ENCODE results near the gene VWDE. TPM values are rescaled to one million over a fixed set of nuclear protein-coding genes. Genes with fewer than 3 reads are reported as not detected.
"Not testable (repeated sequence)": the region's sequence is repeated elsewhere in the genome, so short reads cannot be mapped to it uniquely, and the experiment has no call there.

The VWDE gene
- total RNA-seq, 2 donors from 2014 or later: 11.8 to 12.1 TPM

DNA sequence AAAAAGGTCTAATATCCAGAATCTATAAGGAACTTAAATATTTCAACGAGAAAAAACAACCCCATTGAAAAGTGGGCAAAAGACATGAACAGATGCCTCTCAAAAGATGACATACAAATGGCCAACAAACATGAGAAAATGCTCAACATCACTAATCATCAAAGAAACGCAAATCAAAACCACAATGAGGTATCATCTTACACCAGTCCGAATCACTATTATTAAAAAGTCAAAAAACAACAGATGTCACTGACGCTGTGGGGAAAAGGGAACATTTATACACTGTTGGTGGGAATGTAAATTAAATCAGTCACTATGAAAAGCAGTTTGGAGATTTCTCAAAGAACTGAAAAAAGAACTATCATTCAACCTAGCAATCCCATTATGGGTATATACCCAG lies 6.0 kb downstream of the VWDE start:
- Histone ChIP-seq H3K9me3 (ENCODE audit: control insufficient read depth, low read length) (peaks cover 8% of the 10 kb centered on the region), H3K4me1 (ENCODE audit: control insufficient read depth, insufficient read depth, low read length) (no peaks in the 10 kb centered on the region), H3K9ac (ENCODE audit: extremely low read depth, low read length, poor library complexity, severe bottlenecking) (no peak overlapping the region), H3K36me3 (ENCODE audit: control insufficient read depth, insufficient read depth, low read length) (no peaks in the 10 kb centered on the region), H3K27ac (ENCODE audit: low read depth, low read length) (no peak overlapping the region), H3K4me3 (ENCODE audit: low read length) (no peak overlapping the region), H3K27me3 (ENCODE audit: control insufficient read depth, insufficient read depth, low read length, poor library complexity, severe bottlenecking) (peaks cover 5% of the 10 kb centered on the region)
- Mint-ChIP-seq H3K36me3 (ENCODE audit: low read depth) (peaks cover 15% of the 10 kb centered on the region), H3K4me1 (peaks cover 5% of the 10 kb centered on the region), H3K4me3 (no peak overlapping the region), H3K9me3 (peaks cover 18% of the 10 kb centered on the region), H3K27me3 (ENCODE audit: insufficient read depth) (no peaks in the 10 kb centered on the region), H3K27ac (no peak overlapping the region)
- WGBS, 2 experiments (ENCODE audit: insufficient coverage in 1 of 2, insufficient read length in 1 of 2): 90 to 94% methylated on average over 2 to 4 of the region's 4 CpGs
- TF ChIP-seq, protein P1, sequence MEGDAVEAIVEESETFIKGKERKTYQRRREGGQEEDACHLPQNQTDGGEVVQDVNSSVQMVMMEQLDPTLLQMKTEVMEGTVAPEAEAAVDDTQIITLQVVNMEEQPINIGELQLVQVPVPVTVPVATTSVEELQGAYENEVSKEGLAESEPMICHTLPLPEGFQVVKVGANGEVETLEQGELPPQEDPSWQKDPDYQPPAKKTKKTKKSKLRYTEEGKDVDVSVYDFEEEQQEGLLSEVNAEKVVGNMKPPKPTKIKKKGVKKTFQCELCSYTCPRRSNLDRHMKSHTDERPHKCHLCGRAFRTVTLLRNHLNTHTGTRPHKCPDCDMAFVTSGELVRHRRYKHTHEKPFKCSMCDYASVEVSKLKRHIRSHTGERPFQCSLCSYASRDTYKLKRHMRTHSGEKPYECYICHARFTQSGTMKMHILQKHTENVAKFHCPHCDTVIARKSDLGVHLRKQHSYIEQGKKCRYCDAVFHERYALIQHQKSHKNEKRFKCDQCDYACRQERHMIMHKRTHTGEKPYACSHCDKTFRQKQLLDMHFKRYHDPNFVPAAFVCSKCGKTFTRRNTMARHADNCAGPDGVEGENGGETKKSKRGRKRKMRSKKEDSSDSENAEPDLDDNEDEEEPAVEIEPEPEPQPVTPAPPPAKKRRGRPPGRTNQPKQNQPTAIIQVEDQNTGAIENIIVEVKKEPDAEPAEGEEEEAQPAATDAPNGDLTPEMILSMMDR (conservative IDR thresholded peaks at IDR 0.05): no peak
- no peak for DNase-seq

DNA sequence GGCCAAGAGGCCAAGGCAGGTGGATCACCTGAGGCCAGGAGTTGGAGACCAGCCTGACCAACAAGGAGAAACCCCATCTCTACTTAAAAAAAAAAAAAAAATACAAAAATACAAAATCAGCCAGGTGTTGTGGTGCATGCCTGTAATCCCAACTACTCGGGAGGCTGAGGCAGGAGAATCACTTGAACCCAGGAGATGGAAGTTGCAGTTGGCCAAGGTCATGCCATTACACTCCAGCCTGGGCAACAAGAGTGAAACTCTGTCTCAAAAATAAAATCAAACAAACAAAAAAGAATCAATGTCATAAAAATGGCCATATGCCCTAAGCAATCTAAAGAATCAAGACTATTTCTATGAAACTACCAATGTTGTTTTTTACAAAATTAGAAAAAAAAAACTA lies 7.0 kb downstream of the VWDE start:
- H3K4me3 Mint-ChIP-seq; H3K27ac Mint-ChIP-seq; H3K27me3 Mint-ChIP-seq (ENCODE audit: insufficient read depth); H3K4me1 Mint-ChIP-seq; H3K36me3 ChIP-seq (ENCODE audit: control insufficient read depth, insufficient read depth, low read length); H3K4me3 ChIP-seq (ENCODE audit: low read length); H3K9me3 ChIP-seq (ENCODE audit: control insufficient read depth, low read length); H3K27me3 ChIP-seq (ENCODE audit: control insufficient read depth, insufficient read depth, low read length, poor library complexity, severe bottlenecking); H3K27ac ChIP-seq (ENCODE audit: low read depth, low read length); H3K9ac ChIP-seq (ENCODE audit: extremely low read depth, low read length, poor library complexity, severe bottlenecking); DNase-seq; H3K4me1 ChIP-seq (ENCODE audit: control insufficient read depth, insufficient read depth, low read length): not testable (repeated sequence)
- Mint-ChIP-seq H3K9me3 (peaks cover 18% of the 10 kb centered on the region), H3K36me3 (ENCODE audit: low read depth) (peaks cover 15% of the 10 kb centered on the region)
- WGBS, 2 experiments (ENCODE audit: insufficient coverage in 1 of 2, insufficient read length in 1 of 2): 89% methylated on average over 1 of the region's 1 CpG; no CpG with 5 or more reads in 1 of the 2 experiments

DNA sequence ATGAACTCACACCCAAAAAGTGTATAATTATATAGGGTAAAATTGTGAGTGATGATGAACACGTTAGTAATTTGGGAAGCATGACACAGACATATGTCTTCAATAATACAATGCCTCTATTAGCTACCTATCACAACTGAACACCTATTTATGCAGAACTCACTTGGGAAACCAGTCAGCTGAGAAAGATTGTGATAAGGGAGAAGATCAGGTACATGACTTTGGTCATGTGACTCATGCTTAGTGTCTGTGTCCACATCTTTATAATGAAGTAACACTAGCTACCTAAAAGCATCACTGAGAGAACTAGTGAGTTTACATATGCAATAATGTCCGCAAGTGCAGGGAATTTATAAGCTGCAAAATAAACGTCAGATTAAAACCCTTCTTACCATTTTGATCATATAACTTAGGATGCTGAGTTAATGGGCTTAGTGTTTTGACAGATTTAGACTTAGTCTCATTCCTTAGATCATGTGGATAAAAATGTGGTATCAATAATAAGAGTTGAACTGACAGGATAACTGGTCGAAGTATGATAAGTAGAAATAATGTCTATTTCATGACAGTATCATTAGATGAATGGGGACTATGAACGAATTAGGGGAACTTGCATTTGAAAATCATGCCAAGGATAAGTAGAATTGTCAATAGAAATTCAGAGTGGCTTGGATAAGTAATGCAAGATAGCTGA lies 11.6 kb downstream of the VWDE start:
- H3K27me3 ChIP-seq (ENCODE audit: control insufficient read depth, insufficient read depth, low read length, poor library complexity, severe bottlenecking): no peaks in the 10 kb centered on the region
- Mint-ChIP-seq H3K27ac (no peak overlapping the region), H3K36me3 (ENCODE audit: low read depth) (peaks cover 1% of the 10 kb centered on the region), H3K4me1 (peaks cover 13% of the 10 kb centered on the region), H3K27me3 (ENCODE audit: insufficient read depth) (no peaks in the 10 kb centered on the region), H3K4me3 (no peak overlapping the region), H3K9me3 (peaks cover 2% of the 10 kb centered on the region)
- H3K9ac ChIP-seq (ENCODE audit: extremely low read depth, low read length, poor library complexity, severe bottlenecking): no peak overlapping the region
- H3K36me3 ChIP-seq (ENCODE audit: control insufficient read depth, insufficient read depth, low read length): no peaks in the 10 kb centered on the region
- 74 to 100% methylated on average over 2 to 5 of the region's 5 CpGs for WGBS, 2 experiments (ENCODE audit: insufficient coverage in 1 of 2, insufficient read length in 1 of 2)
- H3K27ac ChIP-seq (ENCODE audit: low read depth, low read length): no peak overlapping the region
- no peaks in the 10 kb centered on the region for H3K4me1 ChIP-seq (ENCODE audit: control insufficient read depth, insufficient read depth, low read length)
- TF ChIP-seq, protein P1 (conservative IDR thresholded peaks at IDR 0.05): no peak
- H3K4me3 ChIP-seq (ENCODE audit: low read length): no peak overlapping the region
- H3K9me3 ChIP-seq (ENCODE audit: control insufficient read depth, low read length): no peaks in the 10 kb centered on the region
- DNase-seq: no peak
